CD4-positive, alpha-beta T cell treated with Interleukin-6 at 100 ng/mL for 8 hours (primary cell): ENCODE data around the gene GDPD4.

Experiments
- DNase-seq: peaks from one replicate; pipeline ENCODE4 v3.0.0-alpha.2; 2020; ENCODE audit warnings: mixed read lengths, low spot score

Gene GDPD4

GRCh38 chr11:77299528-77299993 lies 1.9 kb downstream of the GDPD4 start:
- DNase-seq: no peak

DNA sequence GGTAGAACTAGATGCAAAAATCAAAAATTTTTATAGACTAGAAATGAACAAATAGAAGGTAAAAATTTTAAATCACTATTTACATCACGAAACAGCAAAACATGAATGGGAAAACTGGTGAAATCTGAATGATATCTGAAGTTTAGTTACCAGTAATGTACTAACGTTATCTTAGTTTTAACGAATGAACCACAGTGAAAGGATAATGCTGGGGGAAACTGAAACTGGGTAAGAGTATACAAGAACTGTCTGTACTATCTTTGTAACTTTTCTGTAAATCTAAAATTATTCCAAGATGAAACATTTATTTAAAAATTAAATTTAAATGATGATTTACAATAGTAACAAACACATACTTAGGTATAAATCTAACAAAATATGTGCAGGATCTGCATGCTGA lies 7.4 kb downstream of the GDPD4 start:
- no peak for DNase-seq

- DNase-seq: no peak
Measured at GRCh38 chr11:77289737-77290136, 11.7 kb downstream of the GDPD4 start.

GRCh38 chr11:77287615-77288273 lies 13.7 kb downstream of the GDPD4 start:
- DNase-seq: no peak

- DNase-seq: no peak
Measured at GRCh38 chr11:77287136-77287535, 14.3 kb downstream of the GDPD4 start.

DNA sequence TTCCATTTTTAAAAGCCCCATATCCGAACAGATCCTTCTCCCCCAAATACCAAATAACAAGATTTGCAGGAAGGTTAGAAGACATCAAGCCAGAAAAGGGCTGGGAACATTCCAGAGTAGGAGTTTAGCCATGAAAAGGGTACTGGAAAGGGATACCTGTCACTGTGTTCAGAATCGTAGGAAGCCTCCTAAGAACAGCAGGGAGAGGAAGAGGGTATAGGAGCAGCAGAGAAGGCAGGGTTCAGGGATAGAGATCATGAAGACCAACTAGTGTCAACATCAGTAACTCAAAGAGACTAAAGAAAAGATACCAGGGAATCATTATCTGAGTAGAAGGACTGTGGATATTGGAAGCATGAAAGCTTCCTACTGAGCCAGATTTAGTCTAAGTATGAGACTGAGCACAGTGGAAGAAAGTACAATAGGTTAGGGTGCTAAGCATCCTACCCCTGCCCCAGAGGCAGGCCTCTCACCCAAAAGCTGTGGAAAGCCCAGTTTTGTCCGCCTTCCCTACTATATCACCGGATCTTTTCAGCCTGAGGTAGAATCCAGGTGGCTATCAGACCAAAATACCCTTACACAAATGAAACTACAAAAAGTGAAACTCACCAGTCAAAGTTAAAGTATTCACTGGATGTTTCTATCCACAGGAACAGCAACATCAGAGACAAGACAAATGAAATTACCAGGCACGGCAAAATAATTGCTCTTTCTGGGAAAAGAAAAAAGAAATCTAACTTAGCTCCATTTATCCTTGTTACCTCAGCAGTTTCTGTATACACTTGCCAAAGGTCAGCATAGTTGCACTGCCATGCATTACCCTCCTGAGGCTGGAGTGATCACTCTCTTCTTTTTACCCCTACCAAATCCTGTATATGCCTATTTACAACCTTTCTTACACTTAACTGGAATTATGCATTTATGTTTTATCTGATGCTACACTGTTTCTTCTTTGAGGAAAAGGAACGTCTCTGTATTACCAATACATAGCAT lies 16.7 kb downstream of the GDPD4 start:
- DNase-seq: no peak

DNA sequence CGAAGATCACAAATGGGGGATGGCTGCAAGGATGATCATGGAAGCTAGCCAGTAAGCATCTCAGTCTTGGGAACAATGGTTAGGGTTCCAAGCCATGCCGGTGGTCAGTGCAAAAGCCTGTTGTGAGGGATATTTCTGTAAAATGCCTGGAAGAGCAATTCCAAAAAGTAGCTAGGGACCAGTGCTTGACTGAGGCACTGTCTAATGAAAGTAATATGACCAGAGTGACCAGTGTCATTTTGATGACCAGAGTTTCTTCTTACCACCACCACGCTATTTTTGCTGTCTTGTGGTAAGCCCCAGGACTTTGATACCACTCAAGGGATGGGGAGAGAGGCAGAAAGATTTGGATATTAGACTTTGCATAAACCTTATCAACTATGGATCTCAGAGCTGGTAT lies 18.4 kb downstream of the GDPD4 start:
- DNase-seq: no peak

GRCh38 chr11:77278595-77279506 lies 22.6 kb downstream of the GDPD4 start:
- DNase-seq: no peak

DNA sequence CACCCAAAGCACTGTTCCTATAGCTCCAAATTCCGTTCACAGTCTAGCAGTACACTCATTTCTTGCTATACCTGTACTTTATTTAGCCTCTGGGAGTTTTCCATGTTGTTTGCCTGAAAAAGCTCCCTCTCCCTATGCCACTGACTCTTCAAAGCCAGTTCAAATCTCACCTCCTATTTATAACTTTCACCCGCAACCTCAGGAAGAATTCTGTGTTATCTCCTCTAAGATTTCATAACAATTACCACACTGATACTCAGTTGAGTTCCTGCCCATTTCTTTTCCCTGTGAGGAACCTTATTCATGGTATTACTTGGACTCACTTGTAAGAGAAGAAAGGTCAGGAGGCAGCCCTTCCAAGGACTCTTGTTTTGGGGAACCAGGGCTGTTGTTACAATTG lies 25.2 kb downstream of the GDPD4 start:
- no peak for DNase-seq

DNA sequence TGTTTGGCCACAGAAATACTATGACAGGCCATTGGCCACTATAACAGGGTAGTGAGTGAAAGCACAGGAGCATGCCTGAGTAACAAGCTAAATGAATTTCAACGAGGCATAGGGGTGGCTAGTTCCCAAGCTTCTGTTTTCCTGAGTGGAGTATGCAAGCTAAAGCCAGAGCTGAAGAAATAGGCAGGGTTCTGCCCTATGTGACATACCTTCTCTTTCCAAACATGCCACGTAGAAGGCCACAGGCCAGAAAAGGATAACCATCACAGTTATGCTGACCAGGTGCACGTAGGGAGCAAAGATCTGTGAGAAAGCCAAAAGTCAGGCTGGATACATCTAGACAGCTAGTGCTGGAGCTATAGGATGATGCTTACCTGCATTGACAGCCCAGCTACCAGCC lies 30.6 kb downstream of the GDPD4 start:
- DNase-seq: no peak

DNA sequence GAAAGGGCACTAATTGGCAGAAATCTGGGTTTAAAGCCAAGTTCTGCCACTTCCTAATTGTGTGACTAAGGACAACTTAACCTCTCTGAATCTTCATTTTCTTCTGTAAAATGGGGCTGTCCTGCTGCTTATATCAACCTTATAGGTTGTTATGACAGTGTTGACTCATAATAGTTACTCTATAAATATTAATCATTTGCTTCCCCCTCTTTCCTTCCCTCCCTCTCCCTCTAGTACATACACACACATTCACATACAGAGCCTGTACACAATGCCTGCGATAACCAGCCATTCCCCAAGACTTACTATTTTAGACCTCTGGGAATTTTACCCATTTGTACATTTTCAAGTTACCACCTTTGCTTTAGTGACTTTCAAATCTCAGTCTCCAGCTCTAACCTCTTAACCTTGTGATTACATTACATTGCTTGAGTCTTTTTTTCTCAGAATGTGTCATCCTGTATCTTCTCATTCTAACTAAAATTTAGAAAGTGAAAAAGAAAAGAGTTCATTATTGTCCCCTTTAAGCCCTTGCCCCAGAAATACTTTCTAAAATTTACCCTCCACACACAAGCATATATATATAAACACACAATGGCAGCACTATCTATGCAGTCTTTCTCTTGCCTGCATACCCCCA lies 31.9 kb downstream of the GDPD4 start:
- no peak for DNase-seq

DNA sequence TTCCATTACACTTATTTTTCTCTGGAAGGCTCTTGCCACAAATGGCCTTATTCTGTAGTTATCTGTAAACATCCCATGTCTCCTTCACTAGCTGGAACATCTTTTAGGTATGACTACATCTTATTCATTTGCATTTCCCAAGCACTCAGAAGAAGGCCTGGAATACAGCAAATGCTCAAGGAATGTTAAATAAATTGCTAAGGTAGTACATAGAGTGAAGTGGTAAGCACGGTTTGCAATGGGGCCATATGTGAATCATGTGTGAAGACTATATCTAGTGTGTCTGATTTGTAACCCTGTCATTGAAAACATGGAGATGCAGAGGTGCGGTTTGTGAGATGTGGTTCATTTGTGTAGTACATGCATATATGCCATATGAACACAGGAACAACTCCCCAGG lies 33.5 kb downstream of the GDPD4 start:
- no peak for DNase-seq

GRCh38 chr11:77266766-77267165 lies 34.7 kb downstream of the GDPD4 start:
- no peak for DNase-seq

DNA sequence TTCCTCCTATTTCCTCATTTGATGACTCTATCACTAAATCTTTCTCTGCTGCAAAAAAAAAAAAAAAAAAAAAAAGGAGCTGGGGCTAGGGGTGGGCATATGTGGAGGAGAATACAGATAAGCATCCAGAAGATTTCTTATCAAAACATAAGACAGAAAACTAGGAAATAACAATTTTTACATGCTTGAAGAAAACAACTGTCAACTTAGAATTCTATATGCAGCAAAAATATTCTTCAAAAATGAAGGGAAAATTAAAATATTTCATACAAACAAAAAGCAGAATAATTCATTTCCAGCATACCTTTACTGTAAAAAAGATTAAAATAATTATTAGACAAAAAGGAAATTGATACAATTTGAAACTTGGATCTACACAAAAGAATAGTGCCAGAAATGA lies 38.7 kb downstream of the GDPD4 start:
- DNase-seq: no peak

GRCh38 chr11:77259641-77260040 lies 41.8 kb downstream of the GDPD4 start:
- DNase-seq: no peak

DNA sequence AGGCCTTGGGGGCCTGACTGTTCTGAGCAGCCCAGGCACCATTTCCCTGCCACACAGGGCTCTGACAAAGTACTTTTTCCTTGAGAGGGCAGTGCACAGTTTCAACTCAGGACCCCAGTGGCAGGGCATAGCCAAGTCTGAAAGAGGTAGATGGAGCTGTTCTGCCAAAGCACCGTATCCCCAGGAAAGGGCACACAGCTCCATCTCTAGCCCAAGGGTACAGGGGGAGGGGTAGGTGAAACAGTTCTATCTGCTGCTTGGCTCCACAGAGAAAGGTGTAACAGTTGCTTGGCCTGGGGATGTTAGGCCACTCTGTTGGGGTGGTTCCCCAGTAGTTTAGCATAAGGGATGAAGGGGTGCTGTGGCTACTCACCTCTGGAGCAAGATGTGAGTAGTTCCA lies 47.8 kb downstream of the GDPD4 start:
- DNase-seq: no peak

DNA sequence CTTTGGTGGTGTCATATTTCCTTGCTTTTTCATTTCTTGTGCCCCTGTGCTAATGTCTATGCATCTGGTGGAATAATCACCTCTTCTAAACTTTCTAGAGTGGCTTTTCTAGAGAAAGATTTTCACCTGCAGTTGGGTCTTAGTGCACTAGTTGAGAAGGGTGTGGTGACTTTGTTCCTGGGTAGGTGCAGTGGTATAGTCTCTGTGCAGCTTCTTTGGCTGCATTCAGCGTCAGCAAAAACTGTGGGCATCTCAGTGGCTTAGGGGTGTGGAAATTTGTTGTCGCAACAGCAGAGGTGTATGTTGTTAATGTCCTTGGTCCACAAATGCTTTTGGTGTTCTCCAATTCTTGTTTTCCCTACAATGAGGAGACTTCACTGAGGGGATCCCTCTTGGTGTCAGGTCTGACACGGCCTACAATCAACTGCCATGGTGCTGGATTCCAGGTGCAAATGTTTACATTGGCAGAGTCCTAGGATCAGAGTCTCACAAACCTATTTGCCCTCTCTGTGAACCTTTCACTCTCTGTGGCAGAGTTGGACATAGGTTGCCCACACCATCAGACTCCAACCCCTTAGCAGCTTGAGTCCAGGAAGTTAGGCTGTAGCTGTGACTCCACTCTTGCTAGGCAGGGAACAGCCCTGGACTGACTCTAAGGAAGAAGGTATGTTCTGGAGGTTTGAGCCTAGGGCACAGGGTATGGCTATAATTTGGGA lies 48.8 kb downstream of the GDPD4 start:
- DNase-seq: no peak

DNA sequence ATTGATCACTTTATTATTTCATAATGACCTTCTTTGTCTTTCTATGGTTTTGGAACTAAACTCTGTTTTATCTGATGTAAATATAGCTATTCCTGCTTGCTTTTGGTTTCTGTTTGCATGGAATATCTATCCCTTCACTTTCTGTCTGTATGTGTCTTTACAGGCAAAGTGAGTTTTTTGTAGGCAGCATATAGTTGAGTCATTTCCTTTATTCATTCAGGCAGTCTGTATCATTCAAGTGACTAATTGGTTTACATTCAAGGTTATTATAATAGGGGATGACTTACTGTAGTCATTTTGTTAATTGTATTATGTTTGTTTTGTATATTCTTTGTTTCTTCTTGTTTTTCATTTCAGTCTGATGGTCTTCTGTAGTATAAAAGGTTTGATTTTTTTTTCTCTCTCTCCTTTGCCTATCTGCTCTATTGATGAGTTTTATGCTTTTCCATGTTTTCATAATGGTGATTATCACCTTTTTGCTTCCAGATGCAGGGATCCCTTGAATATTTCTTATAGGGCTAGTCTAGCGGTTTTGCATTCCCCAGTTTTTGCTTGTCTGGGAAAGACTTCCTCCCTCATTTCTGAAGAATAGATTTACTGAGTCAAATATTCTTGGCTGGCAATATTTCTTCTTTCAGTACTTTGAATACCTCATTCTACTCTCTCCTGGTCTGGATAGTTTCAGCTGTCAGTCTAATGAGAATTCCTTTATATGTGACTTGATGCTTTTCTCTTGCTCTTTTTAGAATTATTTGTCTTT lies 50.4 kb downstream of the GDPD4 start:
- no peak for DNase-seq

- no peak for DNase-seq
Measured at GRCh38 chr11:77249427-77249826, 52.1 kb downstream of the GDPD4 start.
